Aorta (tissue), 5 donors: Measurements from ENCODE around the gene MMP25. TPM values are rescaled to one million over a fixed set of nuclear protein-coding genes. Genes with fewer than 3 reads are reported as not detected.

ENCODE experiments used
- ATAC-seq: fragments of 200-7000 bp; cut with Tn5 transposase; one replicate; pipeline ENCODE4 v1.9.1; 2022; ENCODE audit warnings: moderate library complexity; ENCODE audit not compliant: low FRiP score
- DNase-seq, 2 donors: peaks; one replicate each; pipeline ENCODE4 v3.0.0-alpha.2; 2020
- H3K27ac ChIP-seq, 2 donors: one replicate each; pipeline ENCODE4 v1.5.1; 2013; ENCODE audit warnings: low read length in 2 of 2, mild to moderate bottlenecking in 2 of 2, moderate library complexity in 2 of 2, control low read depth in 1 of 2, inconsistent platforms in 1 of 2, low read depth in 1 of 2
- H3K27me3 ChIP-seq, 2 donors: one replicate each; pipeline ENCODE4 v1.6.1; 2013; ENCODE audit warnings: control low read depth in 1 of 2, low read length in 1 of 2, mild to moderate bottlenecking in 1 of 2, moderate library complexity in 1 of 2; ENCODE audit not compliant: insufficient read depth in 2 of 2, control insufficient read depth in 1 of 2
- H3K36me3 ChIP-seq, 2 donors: one replicate each; pipeline ENCODE4 v1.6.1; 2013; ENCODE audit warnings: control low read depth in 1 of 2, low read length in 1 of 2, mild to moderate bottlenecking in 1 of 2; ENCODE audit not compliant: insufficient read depth in 2 of 2, control insufficient read depth in 1 of 2
- H3K4me1 ChIP-seq, 2 donors: one replicate each; pipeline ENCODE4 v1.6.1; 2013; ENCODE audit warnings: low read length in 2 of 2, control low read depth in 1 of 2, mild to moderate bottlenecking in 1 of 2, moderate library complexity in 1 of 2; ENCODE audit not compliant: insufficient read depth in 2 of 2, control insufficient read depth in 1 of 2
- H3K4me3 ChIP-seq, 2 donors: one replicate each; pipeline ENCODE4 v1.5.1; 2013; ENCODE audit warnings: low read length in 2 of 2, control low read depth in 1 of 2, mild to moderate bottlenecking in 1 of 2
- H3K9me3 ChIP-seq: one replicate; pipeline ENCODE4 v1.6.1; 2013; ENCODE audit warnings: mild to moderate bottlenecking, low read length; ENCODE audit not compliant: control insufficient read depth
- WGBS, 2 donors: extraction: QIAGEN DNeasy Blood & Tissue Kit; methylation state at CpG; one replicate each; pipeline ENCODE4 v1.1.7; 2013; 5-methylcytosine and 5-hydroxymethylcytosine counted together
- intact Hi-C, 2 donors: fragments of 100-400 bp; cut with DNase I; formaldehyde crosslinking; loops; one replicate each; pipeline versions ENCODE4 v1.14.2 to v1.15.0; 2022
- polyA plus RNA-seq, 2 donors: library from polyadenylated mRNA; stranded (reverse); fragments of 200-250 nt; gene quantifications; one replicate each; pipeline ENCODE4 v1.2.3, GENCODE V29; 2013
- total RNA-seq, 2 donors: library from RNA; stranded (reverse); fragmentation: NEBNext Ultra II Directional; extraction: Animal tissue kit (Norgen Biotek cat#: 25700); gene quantifications; one replicate each; pipeline ENCODE4 v1.2.1, GENCODE V29; 2021
- donor health status: healthy with polysubstance abuse.
- donor health status: Bipolar disorder and iron deficiency.
- donor health status: DM: no; HTN: no; CAD: no.
- donor health status: DM: no; HTN: no; CAD: no.
- donor health status: DM: yes; HTN: yes; CAD: no.

Gene MMP25
- total and polyA plus RNA-seq, 4 donors = 0.36 to 11.4 (median 2.0) TPM

- WGBS, 2 donors = 95% methylated on average over 71 of the region's 71 CpGs
- H3K27ac ChIP-seq = no peak overlapping the region
- ATAC-seq = no peak
- H3K9me3 ChIP-seq = no peaks in the 10 kb centered on the region
- no peak for DNase-seq
- intact Hi-C loops = no loop called here
- H3K36me3 ChIP-seq = no peaks in the 10 kb centered on the region
- H3K4me3 ChIP-seq = no peak overlapping the region
- no peaks in the 10 kb centered on the region for H3K4me1 ChIP-seq
- H3K27me3 ChIP-seq = no peaks in the 10 kb centered on the region
These were observed 42.8 kb downstream of the MMP25 start for GRCh38 chr16:3088925-3089716.

DNA sequence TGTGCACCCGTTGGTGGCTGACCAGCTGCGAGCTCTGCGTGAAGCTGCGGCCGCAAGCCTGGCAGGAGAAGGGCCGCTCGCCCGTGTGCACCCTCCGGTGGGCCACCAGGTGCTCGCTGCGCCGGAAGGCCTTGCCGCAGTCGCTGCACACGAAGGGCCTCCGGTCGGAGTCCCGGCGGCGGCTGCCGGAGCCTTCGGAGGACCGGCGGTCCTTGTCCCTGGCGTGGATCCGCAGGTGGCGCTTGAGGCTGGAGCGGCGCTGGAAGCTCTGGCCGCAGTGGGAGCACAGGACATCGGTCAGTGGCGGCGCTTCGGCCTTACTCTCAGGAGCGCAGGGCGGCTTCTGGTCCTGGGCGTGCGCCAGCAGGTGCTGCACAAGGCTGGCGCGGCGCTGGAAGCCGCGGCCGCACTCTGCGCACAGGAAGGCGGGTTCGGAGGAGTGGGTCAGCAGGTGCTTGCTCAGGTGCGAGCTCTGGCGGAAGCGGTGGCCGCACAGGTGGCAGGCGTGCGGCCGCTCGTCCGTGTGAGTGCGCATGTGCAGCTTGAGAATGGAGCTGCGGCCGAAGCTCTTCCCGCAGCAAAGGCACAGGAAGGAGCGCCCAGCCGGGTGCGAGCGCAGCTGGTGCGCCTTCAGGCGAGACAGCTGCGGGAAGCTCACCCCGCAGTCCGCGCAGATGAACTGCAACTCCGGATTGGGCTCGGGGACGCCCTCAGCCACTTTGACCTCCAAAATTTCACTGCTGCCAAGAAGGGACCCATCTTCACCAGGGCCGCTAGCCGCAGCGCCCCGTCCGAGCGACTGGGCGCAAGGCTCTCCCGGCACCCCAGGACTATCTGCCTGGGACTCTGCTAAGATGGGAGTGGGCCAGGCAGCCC, 43.6 kb downstream of the MMP25 start:
- no peak overlapping the region for H3K4me3 ChIP-seq
- H3K36me3 ChIP-seq = no peaks in the 10 kb centered on the region
- H3K27me3 ChIP-seq = no peaks in the 10 kb centered on the region
- DNase-seq (no peak), ATAC-seq (no peak)
- intact Hi-C loops = no loop called here
- WGBS, 2 donors = 95 to 96% methylated on average over 81 of the region's 81 CpGs
- no peaks in the 10 kb centered on the region for H3K4me1 ChIP-seq
- no peaks in the 10 kb centered on the region for H3K9me3 ChIP-seq
- no peak overlapping the region for H3K27ac ChIP-seq

DNA sequence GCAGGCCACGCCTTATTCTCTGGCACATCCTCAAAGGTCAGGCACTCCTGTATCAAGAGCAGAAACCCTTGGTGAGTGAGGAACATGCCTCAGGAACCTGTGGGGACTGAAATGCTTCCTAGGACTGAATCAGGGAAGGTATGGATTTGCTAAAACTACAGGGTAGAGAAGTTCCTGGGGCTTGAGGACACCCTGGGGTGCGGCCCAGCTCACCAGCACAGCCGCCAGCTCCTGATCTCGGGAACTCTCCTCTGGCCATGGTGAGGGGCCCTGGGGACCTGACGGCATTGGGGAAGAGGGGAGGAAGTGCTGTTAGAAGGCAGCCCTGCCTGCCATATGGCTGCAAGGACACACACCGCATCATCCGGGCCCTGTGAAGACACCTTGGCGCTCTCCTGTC, 45.2 kb downstream of the MMP25 start:
- WGBS, 2 donors = 73 to 82% methylated on average over 8 of the region's 8 CpGs
- Histone ChIP-seq H3K36me3 (no peaks in the 10 kb centered on the region), H3K4me3 (no peak overlapping the region), H3K9me3 (no peaks in the 10 kb centered on the region), H3K4me1 (no peaks in the 10 kb centered on the region), H3K27me3 (no peaks in the 10 kb centered on the region), H3K27ac (no peak overlapping the region)
- intact Hi-C loops = no loop called here
- ATAC-seq (no peak), DNase-seq (no peak)

DNA sequence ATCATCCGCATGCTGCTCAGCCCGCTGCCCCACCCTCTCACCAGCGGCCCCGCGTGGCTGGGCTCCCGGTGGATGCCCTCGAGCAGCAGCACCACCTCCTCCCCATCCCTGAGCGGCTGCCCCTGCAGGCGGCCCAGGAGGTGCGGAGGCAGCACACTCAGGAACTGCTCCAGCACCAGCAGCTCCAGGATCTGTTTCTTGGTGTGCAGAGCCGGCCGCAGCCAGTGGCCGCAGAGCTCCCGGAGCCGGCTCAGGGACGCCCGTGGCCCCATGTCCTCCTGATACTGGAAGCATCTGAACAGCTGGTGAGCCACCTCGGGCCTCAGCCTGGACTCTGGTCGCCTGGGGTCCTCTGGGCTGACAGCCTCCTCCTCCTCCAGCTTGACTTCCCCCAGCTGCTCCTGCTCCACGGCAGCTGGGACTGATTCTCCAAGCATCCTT, 46.2 kb downstream of the MMP25 start:
- H3K4me1 ChIP-seq = no peaks in the 10 kb centered on the region
- intact Hi-C loops = no loop called here
- DNase-seq (no peak), ATAC-seq (no peak)
- no peaks in the 10 kb centered on the region for H3K9me3 ChIP-seq
- no peak overlapping the region for H3K27ac ChIP-seq
- H3K27me3 ChIP-seq = no peaks in the 10 kb centered on the region
- no peak overlapping the region for H3K4me3 ChIP-seq
- H3K36me3 ChIP-seq = no peaks in the 10 kb centered on the region
- 70 to 81% methylated on average over 16 to 20 of the region's 20 CpGs for WGBS, 2 donors

DNA sequence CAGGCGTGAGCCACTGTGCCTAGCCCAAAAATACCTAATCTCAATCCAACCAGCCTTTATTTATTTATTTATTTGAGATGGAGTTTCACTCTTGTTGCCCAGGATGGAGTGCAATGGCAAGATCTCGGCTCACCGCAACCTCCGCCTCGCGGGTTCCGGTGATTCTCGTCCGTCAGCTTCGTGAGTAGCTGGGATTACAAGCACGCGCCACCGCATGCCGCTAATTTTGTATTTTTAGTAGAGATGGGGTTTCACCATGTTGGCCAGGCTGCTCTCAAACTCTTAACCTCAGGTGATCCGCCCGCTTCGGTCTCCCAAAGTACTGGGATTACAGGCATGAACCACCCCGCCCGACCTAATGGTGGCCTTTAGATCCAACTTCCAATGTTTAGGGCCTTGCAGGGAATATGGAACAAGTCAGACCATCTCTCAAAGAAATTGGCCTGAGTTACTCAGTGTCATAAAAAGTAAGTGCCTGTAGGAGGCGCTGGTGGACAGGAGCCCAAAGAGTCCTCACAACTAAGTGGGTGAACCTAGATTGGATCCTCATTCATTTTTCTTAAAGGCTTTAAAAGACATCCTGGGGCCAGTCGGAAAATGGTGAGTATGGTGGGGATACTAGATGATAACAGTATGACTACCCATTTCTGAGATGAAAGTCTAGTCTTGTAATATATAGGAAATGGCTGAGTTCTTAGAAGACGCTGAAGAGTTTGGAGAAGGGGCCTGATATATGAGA, 48.1 kb downstream of the MMP25 start:
- 87% methylated on average over 22 of the region's 22 CpGs for WGBS, 2 donors
- no peaks in the 10 kb centered on the region for H3K27me3 ChIP-seq
- no peak for ATAC-seq
- H3K4me1 ChIP-seq = no peaks in the 10 kb centered on the region
- intact Hi-C loops = no loop called here
- no peaks in the 10 kb centered on the region for H3K9me3 ChIP-seq
- H3K4me3 ChIP-seq = no peak overlapping the region
- no peak for DNase-seq
- no peaks in the 10 kb centered on the region for H3K36me3 ChIP-seq
- H3K27ac ChIP-seq = no peak overlapping the region

GRCh38 chr16:3095869-3096268, 49.5 kb downstream of the MMP25 start:
- no peak for ATAC-seq
- Histone ChIP-seq H3K27me3 (no peaks in the 10 kb centered on the region), H3K27ac (no peak overlapping the region), H3K4me3 (no peak overlapping the region), H3K36me3 (no peaks in the 10 kb centered on the region), H3K9me3 (no peaks in the 10 kb centered on the region), H3K4me1 (no peaks in the 10 kb centered on the region)
- WGBS, 2 donors = 40 to 43% methylated on average over 4 of the region's 4 CpGs
- intact Hi-C loops = no loop called here
- peak in 1 of 2 donors; percentile 75 for DNase-seq

GRCh38 chr16:3096362-3096761, 50.0 kb downstream of the MMP25 start:
- Histone ChIP-seq H3K27ac (no peak overlapping the region), H3K4me1 (no peaks in the 10 kb centered on the region), H3K4me3 (no peak overlapping the region), H3K36me3 (no peaks in the 10 kb centered on the region), H3K9me3 (no peaks in the 10 kb centered on the region), H3K27me3 (no peaks in the 10 kb centered on the region)
- 81 to 82% methylated on average over 6 of the region's 6 CpGs for WGBS, 2 donors
- no peak for DNase-seq
- intact Hi-C loops = no loop called here
- ATAC-seq = no peak

- Histone ChIP-seq H3K4me3 (no peak overlapping the region), H3K27ac (no peak overlapping the region), H3K27me3 (no peaks in the 10 kb centered on the region), H3K36me3 (no peaks in the 10 kb centered on the region), H3K9me3 (no peaks in the 10 kb centered on the region), H3K4me1 (no peaks in the 10 kb centered on the region)
- WGBS, 2 donors = 22 to 31% methylated on average over 8 of the region's 8 CpGs
- intact Hi-C loops = no loop called here
- ATAC-seq (no peak), DNase-seq (no peak)
These were observed 50.9 kb downstream of the MMP25 start for GRCh38 chr16:3097266-3097665.
